GM21576 (cell line): ENCODE measurements around the gene ANKRD30BL.
"Not testable (repeated sequence)": the region's sequence is repeated elsewhere in the genome, so short reads cannot be mapped to it uniquely, and the experiment has no call there.

Experiments
- ATAC-seq: cut with Tn5 transposase; IDR thresholded peaks from one replicate; pipeline ENCODE4 v1.9.1; 2021; ENCODE audit warnings: mild to moderate bottlenecking, moderate library complexity; ENCODE audit not compliant: unreplicated experiment

The ANKRD30BL gene

GRCh38 chr2:132161161-132162124 lies at the start of gene ANKRD30BL:
ANKRD30BL (minus strand) TSS chr2:132161952; CDS start chr2:132161705, 247 bp downstream.
- ATAC-seq, result not testable (repeated sequence)

DNA sequence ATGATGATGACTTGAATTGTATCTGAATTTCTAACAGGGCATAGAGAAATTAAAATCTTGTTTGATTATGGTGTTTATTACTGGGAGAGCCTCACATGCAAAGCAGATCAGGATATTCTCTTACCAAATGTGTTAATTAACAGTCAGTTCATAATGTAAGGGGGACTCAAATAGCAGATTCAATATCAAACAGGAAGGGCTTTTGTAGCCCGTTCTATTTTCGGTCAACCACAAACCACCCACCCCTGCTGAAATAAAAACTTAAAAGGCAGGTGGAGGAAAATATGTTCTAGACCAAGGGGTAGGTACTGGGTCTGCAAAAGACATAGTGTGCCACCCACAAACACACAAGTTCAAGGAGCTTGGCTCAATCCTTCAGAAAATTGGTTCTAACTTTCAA lies 41.1 kb upstream of the ANKRD30BL start:
- not testable (repeated sequence) for ATAC-seq

DNA sequence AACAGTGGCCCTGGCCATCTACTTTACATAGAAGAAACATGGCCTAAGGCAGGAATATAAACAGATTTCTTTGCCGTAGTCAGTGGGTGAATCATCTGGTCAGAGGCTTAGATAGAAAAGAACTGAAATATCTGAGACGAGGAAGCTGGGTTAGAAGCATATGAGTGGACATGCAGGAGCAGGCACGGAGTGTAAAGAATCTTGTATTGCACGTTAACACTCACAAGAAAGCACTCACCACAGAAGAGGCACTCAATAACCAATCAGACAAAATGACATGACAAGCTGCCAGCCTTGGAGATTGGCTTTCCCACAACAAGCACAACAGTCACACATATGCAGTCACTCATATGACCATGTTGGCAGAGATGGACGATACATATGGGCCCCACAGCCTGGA lies 31.1 kb upstream of the ANKRD30BL start:
- not testable (repeated sequence) for ATAC-seq

DNA sequence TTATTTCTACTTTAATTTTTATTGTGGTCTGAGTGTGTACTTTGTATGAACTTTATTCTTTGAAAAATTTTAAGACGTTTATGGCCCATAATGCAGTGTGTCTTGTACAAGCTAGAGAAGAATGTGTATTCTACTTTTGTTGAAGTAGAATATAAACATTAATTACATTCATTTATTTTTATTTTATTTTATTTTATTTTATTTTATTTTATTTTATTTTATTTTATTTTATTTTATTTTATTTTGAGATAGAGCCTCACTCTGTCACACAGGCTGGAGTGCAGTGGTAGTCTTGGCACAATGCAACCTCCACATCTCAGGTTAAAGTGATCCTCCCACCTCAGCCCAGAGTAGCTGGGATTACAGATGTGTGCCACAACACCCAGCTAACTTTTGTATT lies 5.3 kb upstream of the ANKRD30BL start:
- ATAC-seq, result not testable (repeated sequence)

GRCh38 chr2:132162125-132162660 lies 441 bp upstream of the ANKRD30BL start:
- ATAC-seq, result not testable (repeated sequence)

GRCh38 chr2:132146774-132147173 lies 15.0 kb downstream of the ANKRD30BL start:
- not testable (repeated sequence) for ATAC-seq
